Lung (tissue), 12 donors: ENCODE measurements around the gene CRYGB. TPM values are rescaled to one million over a fixed set of nuclear protein-coding genes. Genes with fewer than 3 reads are reported as not detected.
"Not testable (repeated sequence)": the region's sequence is repeated elsewhere in the genome, so short reads cannot be mapped to it uniquely, and the experiment has no call there.

Experiments
- ATAC-seq: fragments of 200-7000 bp; cut with Tn5 transposase; one replicate; pipeline ENCODE4 v1.9.1; 2020; ENCODE audit warnings: moderate number of reproducible peaks; ENCODE audit not compliant: insufficient read depth, low FRiP score
- DNase-seq, 3 donors: peaks; one replicate each; pipeline ENCODE4 v3.0.0-alpha.2; 2013 to 2017
- H3K27ac ChIP-seq, 2 donors: one replicate each; pipeline ENCODE4 v1.5.1; 2013; ENCODE audit warnings: mild to moderate bottlenecking in 2 of 2, moderate library complexity in 2 of 2, control low read depth in 1 of 2, inconsistent platforms in 1 of 2, low read depth in 1 of 2, low read length in 1 of 2
- H3K27me3 ChIP-seq, 3 donors: one replicate each; pipeline ENCODE4 v1.5.1; 2013; ENCODE audit warnings: low read length in 2 of 3; ENCODE audit not compliant: control insufficient read depth in 3 of 3, insufficient read depth in 3 of 3
- H3K36me3 ChIP-seq, 4 donors: one replicate each; pipeline ENCODE4 v1.5.1; 2013; ENCODE audit warnings: low read length in 4 of 4, mild to moderate bottlenecking in 1 of 4, moderate library complexity in 1 of 4; ENCODE audit not compliant: control insufficient read depth in 4 of 4, insufficient read depth in 4 of 4
- H3K4me1 ChIP-seq, 5 donors: one replicate each; pipeline ENCODE4 v1.5.1; 2013; ENCODE audit warnings: low read length in 5 of 5, mild to moderate bottlenecking in 2 of 5, moderate library complexity in 1 of 5; ENCODE audit not compliant: control insufficient read depth in 5 of 5, insufficient read depth in 5 of 5
- H3K4me3 ChIP-seq: one replicate; pipeline ENCODE4 v1.5.1; 2013; ENCODE audit warnings: mild to moderate bottlenecking, control low read depth, moderate library complexity
- H3K9ac ChIP-seq, 2 donors: one replicate each; pipeline ENCODE4 v1.5.1; 2013; ENCODE audit warnings: low read length in 2 of 2, control low read depth in 1 of 2; ENCODE audit not compliant: insufficient read depth in 1 of 2
- H3K9me3 ChIP-seq, 4 donors: one replicate each; pipeline ENCODE4 v1.5.1; 2013; ENCODE audit warnings: low read length in 3 of 4, mild to moderate bottlenecking in 1 of 4, moderate library complexity in 1 of 4; ENCODE audit not compliant: control insufficient read depth in 4 of 4, insufficient read depth in 3 of 4
- CTCF ChIP-seq: IDR thresholded peaks from 2 replicates; pipeline ENCODE4 v1.5.1; 2012; ENCODE audit warnings: mild to moderate bottlenecking; ENCODE audit errors: control extremely low read depth, extremely low read depth
- WGBS, 2 donors: extraction: QIAGEN DNeasy Blood & Tissue Kit; methylation state at CpG; one replicate each; pipeline ENCODE4 v1.1.7; 2013; 5-methylcytosine and 5-hydroxymethylcytosine counted together
- polyA plus RNA-seq, 2 donors: library from polyadenylated mRNA; stranded (reverse); fragments of 200-250 nt; gene quantifications; one replicate each; pipeline ENCODE4 v1.2.1, GENCODE V29; 2013
- total RNA-seq, 2 donors: library from RNA; depleted of rRNA in 1 of 2; stranded (reverse); fragments of >200 nt in 1 of 2; gene quantifications; one replicate each; pipeline ENCODE4 v1.2.1, GENCODE V29; 2014 to 2021
- donor health status: control.
- donor health status: control.
- donor health status: Bipolar disorder and iron deficiency.
- donor health status: healthy.
- donor health status: DM: yes; HTN: yes; CAD: no.

Gene CRYGB
- total and polyA plus RNA-seq, 4 donors = not detected

GRCh38 chr2:208099682-208100470 is 46.1 kb downstream of the CRYGB start:
- H3K27ac ChIP-seq = no peak overlapping the region
- H3K9ac ChIP-seq = no peak overlapping the region
- TF ChIP-seq CTCF = no peak
- H3K36me3 ChIP-seq = no peaks in the 10 kb centered on the region
- 66 to 67% methylated on average over 13 of the region's 13 CpGs for WGBS, 2 donors
- no peaks in the 10 kb centered on the region for H3K27me3 ChIP-seq
- H3K9me3 ChIP-seq = no peaks in the 10 kb centered on the region
- H3K4me1 ChIP-seq = peaks cover 0 to 4% (median 0%) of the 10 kb centered on the region in 5 donors
- no peak overlapping the region for H3K4me3 ChIP-seq
- no peak for DNase-seq
- no peak for ATAC-seq

- H3K27ac ChIP-seq = not testable (repeated sequence)
Measured at GRCh38 chr2:208098701-208099100, 47.3 kb downstream of the CRYGB start.

GRCh38 chr2:208098267-208098666 is 47.7 kb downstream of the CRYGB start:
- H3K9ac ChIP-seq = no peak overlapping the region
- peaks cover 0 to 4% (median 0%) of the 10 kb centered on the region in 5 donors for H3K4me1 ChIP-seq
- no peaks in the 10 kb centered on the region for H3K9me3 ChIP-seq
- TF ChIP-seq CTCF = no peak
- no peak overlapping the region for H3K4me3 ChIP-seq
- ATAC-seq (no peak), DNase-seq (no peak)
- no peaks in the 10 kb centered on the region for H3K27me3 ChIP-seq
- WGBS, 2 donors = 52 to 65% methylated on average over 2 of the region's 2 CpGs
- no peaks in the 10 kb centered on the region for H3K36me3 ChIP-seq
- no peak overlapping the region for H3K27ac ChIP-seq

More at GRCh38 chr2:208098701-208099100, 47.3 kb downstream of the CRYGB start:
- H3K36me3 ChIP-seq, H3K9ac ChIP-seq, H3K4me3 ChIP-seq, ATAC-seq, H3K4me1 ChIP-seq, H3K27me3 ChIP-seq, DNase-seq, H3K9me3 ChIP-seq: not testable (repeated sequence)
- WGBS, 2 donors = 94 to 95% methylated on average over 1 of the region's 1 CpG

- H3K27ac ChIP-seq = no peak overlapping the region
- no peaks in the 10 kb centered on the region for H3K9me3 ChIP-seq
- H3K4me3 ChIP-seq = no peak overlapping the region
- no peak overlapping the region for H3K9ac ChIP-seq
- TF ChIP-seq CTCF = no peak
- 80 to 87% methylated on average over 5 of the region's 5 CpGs for WGBS, 2 donors
- ATAC-seq (no peak), DNase-seq (no peak)
- peaks cover 0 to 4% (median 0%) of the 10 kb centered on the region in 5 donors for H3K4me1 ChIP-seq
- no peaks in the 10 kb centered on the region for H3K27me3 ChIP-seq
- no peaks in the 10 kb centered on the region for H3K36me3 ChIP-seq
Measured at GRCh38 chr2:208097801-208098200, 48.2 kb downstream of the CRYGB start.
